ENCODE measurements around the gene CNKSR2. TPM values are rescaled to one million over a fixed set of nuclear protein-coding genes. Genes with fewer than 3 reads are reported as not detected.
A peak's percentile ranks its signal among the peaks of the same experiment; 100 is the strongest.
"Not testable (repeated sequence)": the region's sequence is repeated elsewhere in the genome, so short reads cannot be mapped to it uniquely, and the experiment has no call there.

CNKSR2 gene
- total RNA-seq, 1 experiment from 2014 or later = not detected

GRCh38 chrX:21476909-21477308 is 102.7 kb downstream of the CNKSR2 start:
- BruUV-seq (replicated peaks) = no TSS peak
- no peaks in the 10 kb centered on the region for H3K4me1 Mint-ChIP-seq (ENCODE audit: low read depth, unreplicated experiment)

GRCh38 chrX:21479695-21480270 is 105.6 kb downstream of the CNKSR2 start:
- CTCF ChIA-PET = interaction anchor here (0.6 to 1.1 kb wide), 5 partner anchors 234 to 952 kb away, joined by 3 to 5 read pairs (median 3); no protein-coding TSS in a partner anchor
- Mint-ChIP-seq H3K27me3 (ENCODE audit: unreplicated experiment) (no peaks in the 10 kb centered on the region), H3K4me3 (ENCODE audit: low read depth, unreplicated experiment) (no peak overlapping the region), H3K9me3 (ENCODE audit: low read depth, unreplicated experiment) (no peaks in the 10 kb centered on the region), H3K4me1 (ENCODE audit: low read depth, unreplicated experiment) (no peaks in the 10 kb centered on the region), H3K27ac (ENCODE audit: unreplicated experiment) (no peak overlapping the region), H3K36me3 (ENCODE audit: insufficient read depth, unreplicated experiment) (no peaks in the 10 kb centered on the region)
- BruUV-seq (replicated peaks) = no TSS peak
- intact Hi-C loops (cut with micrococcal nuclease; ENCODE audit: unreplicated experiment) = loop anchor here (2.0 to 5.0 kb wide), 2 partner anchors 248 to 949 kb away; no protein-coding TSS in a partner anchor
- TF ChIP-seq CTCF (IDR thresholded peaks at IDR 0.05; ENCODE audit: unreplicated experiment) = peak; percentile 48
- peak; percentile 11 for DNase-seq

More at GRCh38 chrX:21476909-21477308, 102.7 kb downstream of the CNKSR2 start:
- CTCF ChIA-PET = no interaction called here
- H3K4me3 Mint-ChIP-seq (ENCODE audit: low read depth, unreplicated experiment) = no peak overlapping the region
- no peak for TF ChIP-seq CTCF (IDR thresholded peaks at IDR 0.05; ENCODE audit: unreplicated experiment)
- H3K9me3 Mint-ChIP-seq (ENCODE audit: low read depth, unreplicated experiment) = no peaks in the 10 kb centered on the region
- no peaks in the 10 kb centered on the region for H3K27me3 Mint-ChIP-seq (ENCODE audit: unreplicated experiment)
- H3K27ac Mint-ChIP-seq (ENCODE audit: unreplicated experiment) = no peak overlapping the region
- DNase-seq = no peak
- intact Hi-C loops (cut with micrococcal nuclease; ENCODE audit: unreplicated experiment) = no loop called here
- H3K36me3 Mint-ChIP-seq (ENCODE audit: insufficient read depth, unreplicated experiment) = no peaks in the 10 kb centered on the region

- H3K4me1 Mint-ChIP-seq (ENCODE audit: low read depth, unreplicated experiment) = no peaks in the 10 kb centered on the region
- no TSS peak for BruUV-seq (replicated peaks)
These were observed 107.5 kb downstream of the CNKSR2 start for GRCh38 chrX:21481761-21482160.

GRCh38 chrX:21484051-21484450 is 109.8 kb downstream of the CNKSR2 start:
- H3K4me3 Mint-ChIP-seq (ENCODE audit: low read depth, unreplicated experiment); H3K9me3 Mint-ChIP-seq (ENCODE audit: low read depth, unreplicated experiment); BruUV-seq (replicated peaks); H3K27ac Mint-ChIP-seq (ENCODE audit: unreplicated experiment); H3K36me3 Mint-ChIP-seq (ENCODE audit: insufficient read depth, unreplicated experiment); H3K27me3 Mint-ChIP-seq (ENCODE audit: unreplicated experiment); DNase-seq; CTCF ChIA-PET: not testable (repeated sequence)
- intact Hi-C loops (cut with micrococcal nuclease; ENCODE audit: unreplicated experiment) = loop anchor here (5.0 kb wide), 1 partner anchor 243 kb away; no protein-coding TSS in a partner anchor
- H3K4me1 Mint-ChIP-seq (ENCODE audit: low read depth, unreplicated experiment) = peaks cover 12% of the 10 kb centered on the region

More at GRCh38 chrX:21481761-21482160, 107.5 kb downstream of the CNKSR2 start:
- Mint-ChIP-seq H3K9me3 (ENCODE audit: low read depth, unreplicated experiment) (no peaks in the 10 kb centered on the region), H3K27ac (ENCODE audit: unreplicated experiment) (no peak overlapping the region), H3K36me3 (ENCODE audit: insufficient read depth, unreplicated experiment) (no peaks in the 10 kb centered on the region), H3K27me3 (ENCODE audit: unreplicated experiment) (no peaks in the 10 kb centered on the region), H3K4me3 (ENCODE audit: low read depth, unreplicated experiment) (no peak overlapping the region)
- intact Hi-C loops (cut with micrococcal nuclease; ENCODE audit: unreplicated experiment) = loop anchor here (2.0 to 5.0 kb wide), 2 partner anchors 246 to 951 kb away; no protein-coding TSS in a partner anchor
- DNase-seq = no peak
- no peak for TF ChIP-seq CTCF (IDR thresholded peaks at IDR 0.05; ENCODE audit: unreplicated experiment)
- CTCF ChIA-PET = interaction anchor here (1.4 kb wide), 1 partner anchor 243 kb away, joined by 3 read pairs; no protein-coding TSS in a partner anchor

GRCh38 chrX:21487832-21488231 is 113.6 kb downstream of the CNKSR2 start:
- peaks cover 12% of the 10 kb centered on the region for H3K4me1 Mint-ChIP-seq (ENCODE audit: low read depth, unreplicated experiment)
- no peak overlapping the region for H3K27ac Mint-ChIP-seq (ENCODE audit: unreplicated experiment)
- no peak overlapping the region for H3K4me3 Mint-ChIP-seq (ENCODE audit: low read depth, unreplicated experiment)
- BruUV-seq (replicated peaks) = no TSS peak
- intact Hi-C loops (cut with micrococcal nuclease; ENCODE audit: unreplicated experiment) = no loop called here
- no peak for TF ChIP-seq CTCF (IDR thresholded peaks at IDR 0.05; ENCODE audit: unreplicated experiment)
- peak; percentile 59 for DNase-seq
- CTCF ChIA-PET = no interaction called here
- H3K27me3 Mint-ChIP-seq (ENCODE audit: unreplicated experiment) = no peaks in the 10 kb centered on the region
- H3K9me3 Mint-ChIP-seq (ENCODE audit: low read depth, unreplicated experiment) = no peaks in the 10 kb centered on the region
- H3K36me3 Mint-ChIP-seq (ENCODE audit: insufficient read depth, unreplicated experiment) = no peaks in the 10 kb centered on the region

Data from Calu3 (cell line).